MM.1S (cell line): ENCODE data around the gene NNT.
"Not testable (repeated sequence)": the region's sequence is repeated elsewhere in the genome, so short reads cannot be mapped to it uniquely, and the experiment has no call there.

Experiments used
- DNase-seq: peaks from one replicate; pipeline ENCODE4 v3.0.0-alpha.2; 2015
- H2AFZ ChIP-seq: fragments of 300-600 bp; sonication (generic); 2 replicates; pipeline ENCODE4 v1.6.0; 2016; ENCODE audit warnings: antibody characterized with exemption, low read length
- H3F3A ChIP-seq: fragments of 300-600 bp; sonication (generic); 2 replicates; pipeline ENCODE4 v1.6.1; 2016; ENCODE audit warnings: mild to moderate bottlenecking, antibody characterized with exemption, low read length, moderate library complexity, mixed read lengths; ENCODE audit not compliant: insufficient read depth
- H3K27ac ChIP-seq: fragments of 300-600 bp; sonication (generic); 2 replicates; pipeline ENCODE4 v1.5.1; 2016; ENCODE audit warnings: mild to moderate bottlenecking, low read length
- H3K27me3 ChIP-seq: fragments of 300-600 bp; sonication (generic); replicated peaks from 2 replicates; pipeline ENCODE4 v1.6.0; 2016; ENCODE audit warnings: low read length; ENCODE audit not compliant: insufficient read depth
- H3K36me3 ChIP-seq: fragments of 300-600 bp; sonication (generic); replicated peaks from 2 replicates; pipeline ENCODE4 v1.6.1; 2016; ENCODE audit warnings: mild to moderate bottlenecking, low read length, mixed read lengths; ENCODE audit not compliant: insufficient read depth
- H3K4me1 ChIP-seq: fragments of 300-600 bp; sonication (generic); 2 replicates; pipeline ENCODE4 v1.6.1; 2016; ENCODE audit warnings: low read length, mixed read lengths
- H3K4me2 ChIP-seq: fragments of 300-600 bp; sonication (generic); 2 replicates; pipeline ENCODE4 v1.6.0; 2016; ENCODE audit warnings: low read depth, low read length
- H3K4me3 ChIP-seq: fragments of 300-600 bp; sonication (generic); 2 replicates; pipeline ENCODE4 v1.5.1; 2016; ENCODE audit warnings: low read length, mixed read lengths
- H3K79me2 ChIP-seq: fragments of 300-600 bp; sonication (generic); 2 replicates; pipeline ENCODE4 v1.6.1; 2016; ENCODE audit warnings: mixed run types, low read length, mixed read lengths
- H3K9ac ChIP-seq: fragments of 300-600 bp; sonication (generic); 2 replicates; pipeline ENCODE4 v1.6.1; 2016; ENCODE audit warnings: low read length, mixed read lengths
- H3K9me2 ChIP-seq: fragments of 300-600 bp; sonication (generic); replicated peaks from 2 replicates; pipeline ENCODE4 v1.6.1; 2016; ENCODE audit warnings: mild to moderate bottlenecking, low read length, mixed read lengths; ENCODE audit not compliant: insufficient read depth
- H3K9me3 ChIP-seq: fragments of 300-600 bp; sonication (generic); replicated peaks from 2 replicates; pipeline ENCODE4 v1.6.1; 2016; ENCODE audit warnings: mild to moderate bottlenecking, low read length, mixed read lengths; ENCODE audit not compliant: insufficient read depth
- H4K20me1 ChIP-seq: fragments of 300-600 bp; sonication (generic); 2 replicates; pipeline ENCODE4 v1.6.1; 2016; ENCODE audit warnings: mild to moderate bottlenecking, low read length, moderate library complexity, mixed read lengths; ENCODE audit not compliant: insufficient read depth
- EZH2 ChIP-seq: fragments of 300-600 bp; sonication (generic); optimal IDR thresholded peaks from 2 replicates; pipeline ENCODE3; 2017; ENCODE audit warnings: low read depth, mild to moderate bottlenecking, antibody characterized with exemption, low read length, mixed read lengths
- EZH2phosphoT487 ChIP-seq: fragments of 300-600 bp; sonication (generic); IDR thresholded peaks from 2 replicates; pipeline ENCODE4 v1.6.1; 2018; ENCODE audit warnings: antibody characterized with exemption, low read length
- TF ChIP-seq, protein P1 (sequence below): fragments of 300-600 bp; sonication (generic); IDR thresholded peaks from 2 replicates; pipeline ENCODE4 v1.5.1; 2016; ENCODE audit warnings: antibody characterized with exemption, low read length, mixed read lengths

Gene NNT

DNA sequence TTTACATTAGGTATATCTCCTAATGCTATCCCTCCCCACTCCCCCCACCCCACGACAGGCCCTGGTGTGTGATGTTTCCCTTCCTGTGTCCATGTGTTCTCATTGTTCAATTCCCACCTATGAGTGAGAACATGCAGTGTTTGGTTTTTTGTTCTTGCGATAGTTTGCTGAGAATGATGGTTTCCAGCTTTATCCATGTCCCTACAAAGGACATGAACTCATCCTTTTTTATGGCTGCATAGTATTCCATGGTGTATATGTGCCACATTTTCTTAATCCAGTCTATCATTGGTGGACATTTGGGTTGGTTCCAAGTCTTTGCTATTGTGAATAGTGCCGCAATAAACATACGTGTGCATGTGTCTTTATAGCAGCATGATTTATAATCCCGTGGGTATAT is 64.4 kb downstream of the NNT start:
- not testable (repeated sequence) for H3K9me3 ChIP-seq, H2AFZ ChIP-seq, H3F3A ChIP-seq, H3K4me3 ChIP-seq, H3K9ac ChIP-seq, H3K27me3 ChIP-seq, H4K20me1 ChIP-seq, DNase-seq, H3K27ac ChIP-seq, H3K4me2 ChIP-seq, H3K4me1 ChIP-seq, H3K9me2 ChIP-seq
- Histone ChIP-seq H3K36me3 (0 out of 2 replicates have a peak, but pooled peaks cover 12% of the 10 kb centered on the region), H3K79me2 (peaks cover 17% of the 10 kb centered on the region; the same call in 1 of the 2 replicates)

DNA sequence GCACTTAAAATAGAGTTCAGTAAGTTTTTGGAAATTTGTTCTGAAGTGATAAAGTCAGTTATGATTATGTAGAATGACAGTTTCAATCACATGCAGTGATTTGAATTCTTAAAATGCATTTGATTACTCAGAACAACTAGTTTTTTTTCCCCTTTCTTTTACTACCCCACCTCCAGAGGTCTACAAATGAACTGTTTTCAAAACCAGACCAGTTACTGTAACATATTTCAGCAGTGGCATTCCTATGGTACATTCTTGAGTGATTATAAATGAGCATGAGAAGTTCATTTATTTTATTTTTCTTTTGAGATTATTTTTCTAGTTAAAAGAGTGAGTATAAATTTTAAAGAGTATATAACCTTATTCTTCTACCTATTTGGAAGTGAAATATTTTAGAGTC is 71.6 kb downstream of the NNT start:
- no peaks in the 10 kb centered on the region for H3K9me2 ChIP-seq
- no peaks in the 10 kb centered on the region for H4K20me1 ChIP-seq
- H3K9me3 ChIP-seq, result no peaks in the 10 kb centered on the region
- H3K4me2 ChIP-seq, result no peak overlapping the region
- TF ChIP-seq, protein P1, sequence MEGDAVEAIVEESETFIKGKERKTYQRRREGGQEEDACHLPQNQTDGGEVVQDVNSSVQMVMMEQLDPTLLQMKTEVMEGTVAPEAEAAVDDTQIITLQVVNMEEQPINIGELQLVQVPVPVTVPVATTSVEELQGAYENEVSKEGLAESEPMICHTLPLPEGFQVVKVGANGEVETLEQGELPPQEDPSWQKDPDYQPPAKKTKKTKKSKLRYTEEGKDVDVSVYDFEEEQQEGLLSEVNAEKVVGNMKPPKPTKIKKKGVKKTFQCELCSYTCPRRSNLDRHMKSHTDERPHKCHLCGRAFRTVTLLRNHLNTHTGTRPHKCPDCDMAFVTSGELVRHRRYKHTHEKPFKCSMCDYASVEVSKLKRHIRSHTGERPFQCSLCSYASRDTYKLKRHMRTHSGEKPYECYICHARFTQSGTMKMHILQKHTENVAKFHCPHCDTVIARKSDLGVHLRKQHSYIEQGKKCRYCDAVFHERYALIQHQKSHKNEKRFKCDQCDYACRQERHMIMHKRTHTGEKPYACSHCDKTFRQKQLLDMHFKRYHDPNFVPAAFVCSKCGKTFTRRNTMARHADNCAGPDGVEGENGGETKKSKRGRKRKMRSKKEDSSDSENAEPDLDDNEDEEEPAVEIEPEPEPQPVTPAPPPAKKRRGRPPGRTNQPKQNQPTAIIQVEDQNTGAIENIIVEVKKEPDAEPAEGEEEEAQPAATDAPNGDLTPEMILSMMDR, result no peak
- TF ChIP-seq EZH2 (no peak), EZH2phosphoT487 (no peak)
- no peak overlapping the region for H2AFZ ChIP-seq
- H3K4me3 ChIP-seq, result no peak overlapping the region
- H3K9ac ChIP-seq, result no peak overlapping the region
- peaks cover 9% of the 10 kb centered on the region; the same call in 1 of the 2 replicates for H3K79me2 ChIP-seq
- no peaks in the 10 kb centered on the region; the same call in 1 of the 2 replicates for H3F3A ChIP-seq
- peaks cover 15% of the 10 kb centered on the region; the same call in 1 of the 2 replicates for H3K36me3 ChIP-seq
- no peak for DNase-seq
- no peaks in the 10 kb centered on the region for H3K27me3 ChIP-seq
- H3K27ac ChIP-seq, result no peak overlapping the region
- H3K4me1 ChIP-seq, result no peaks in the 10 kb centered on the region

DNA sequence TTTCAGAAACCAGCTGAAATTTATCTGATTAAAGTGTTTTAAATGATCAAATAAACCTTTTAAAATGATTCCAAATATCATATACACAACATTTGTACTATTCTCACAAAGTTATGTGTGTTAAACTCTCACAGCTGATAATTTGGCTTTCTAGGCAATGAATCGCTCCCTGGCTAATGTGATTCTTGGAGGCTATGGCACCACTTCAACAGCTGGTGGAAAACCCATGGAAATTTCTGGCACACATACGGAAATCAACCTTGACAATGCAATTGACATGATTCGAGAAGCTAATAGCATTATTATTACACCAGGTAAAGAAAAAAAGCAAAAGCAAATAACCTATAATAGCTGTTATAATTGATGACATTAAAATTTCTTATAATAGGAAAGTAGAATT is 72.4 kb downstream of the NNT start:
- no peaks in the 10 kb centered on the region for H3K27me3 ChIP-seq
- no peaks in the 10 kb centered on the region for H3K9me3 ChIP-seq
- no peak for DNase-seq
- no peaks in the 10 kb centered on the region; the same call in 1 of the 2 replicates for H3F3A ChIP-seq
- H3K4me1 ChIP-seq, result no peaks in the 10 kb centered on the region
- no peak overlapping the region for H2AFZ ChIP-seq
- no peak overlapping the region for H3K4me2 ChIP-seq
- no peak overlapping the region for H3K4me3 ChIP-seq
- peaks cover 9% of the 10 kb centered on the region; the same call in 1 of the 2 replicates for H3K79me2 ChIP-seq
- no peak overlapping the region for H3K27ac ChIP-seq
- H3K9ac ChIP-seq, result no peak overlapping the region
- no peaks in the 10 kb centered on the region for H3K9me2 ChIP-seq
- TF ChIP-seq EZH2 (no peak), EZH2phosphoT487 (no peak)
- TF ChIP-seq, protein P1, result no peak
- no peaks in the 10 kb centered on the region for H4K20me1 ChIP-seq
- H3K36me3 ChIP-seq, result peaks cover 15% of the 10 kb centered on the region; the same call in 1 of the 2 replicates

DNA sequence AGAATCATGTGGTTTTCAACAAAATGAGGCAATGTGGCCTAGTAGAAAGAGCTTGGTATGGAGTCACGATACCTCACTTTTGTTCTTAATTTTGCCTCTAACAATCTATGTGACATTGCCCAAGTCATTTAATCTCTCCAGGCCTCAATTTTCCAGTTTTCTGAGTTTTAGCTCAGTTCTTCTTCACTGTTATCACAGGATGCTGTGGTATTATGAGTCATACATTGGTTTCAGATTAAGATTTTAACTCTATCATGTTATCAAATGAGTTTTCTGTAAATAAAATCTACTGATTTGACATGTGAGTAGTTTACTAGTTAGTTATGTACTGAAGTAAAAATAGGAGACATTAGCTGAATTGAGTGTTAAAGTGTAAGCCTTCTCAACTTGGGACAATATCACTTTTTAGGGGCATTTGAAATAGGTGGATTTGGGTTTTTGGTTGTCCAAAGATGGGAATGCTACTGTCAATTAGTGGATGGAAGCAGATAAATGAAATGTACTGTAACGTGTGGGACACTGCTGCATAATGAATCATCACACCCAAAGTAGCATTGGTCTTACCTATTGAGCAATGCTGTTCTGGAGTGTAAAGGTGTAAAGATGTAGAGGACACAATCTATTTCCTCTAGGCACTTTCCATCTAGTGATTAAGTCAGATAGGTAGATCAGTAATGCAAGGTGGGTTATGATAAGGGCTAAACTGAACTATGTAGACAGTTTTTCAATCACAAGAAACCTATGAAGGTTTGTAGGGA is 73.3 kb downstream of the NNT start:
- no peak overlapping the region for H3K9ac ChIP-seq
- no peak overlapping the region for H3K27ac ChIP-seq
- TF ChIP-seq EZH2 (no peak), EZH2phosphoT487 (no peak)
- TF ChIP-seq, protein P1, result no peak
- H3K36me3 ChIP-seq, result peaks cover 15% of the 10 kb centered on the region; the same call in 1 of the 2 replicates
- DNase-seq, result no peak
- no peaks in the 10 kb centered on the region for H3K27me3 ChIP-seq
- H3K4me3 ChIP-seq, result no peak overlapping the region
- H3K4me2 ChIP-seq, result no peak overlapping the region
- H2AFZ ChIP-seq, result no peak overlapping the region
- peaks cover 7% of the 10 kb centered on the region; the same call in 1 of the 2 replicates for H3K79me2 ChIP-seq
- H3K4me1 ChIP-seq, result no peaks in the 10 kb centered on the region
- no peaks in the 10 kb centered on the region for H3K9me3 ChIP-seq
- H3F3A ChIP-seq, result no peaks in the 10 kb centered on the region; the same call in 1 of the 2 replicates
- H3K9me2 ChIP-seq, result no peaks in the 10 kb centered on the region
- H4K20me1 ChIP-seq, result no peaks in the 10 kb centered on the region
